NCI-H1694 treated with DMSO at 0.1 percent for 48 hours (cell line): Measurements from ENCODE around the gene LINC01488.

Source experiments
- DNase-seq: peaks from one replicate; lab custom pipeline; 2025; lab: John Stamatoyannopoulos, UW

Gene LINC01488

GRCh38 chr11:69445131-69445470, 36.4 kb upstream of the LINC01488 start:
- no peak for DNase-seq

GRCh38 chr11:69446108-69446507, 35.4 kb upstream of the LINC01488 start:
- no peak for DNase-seq

DNA sequence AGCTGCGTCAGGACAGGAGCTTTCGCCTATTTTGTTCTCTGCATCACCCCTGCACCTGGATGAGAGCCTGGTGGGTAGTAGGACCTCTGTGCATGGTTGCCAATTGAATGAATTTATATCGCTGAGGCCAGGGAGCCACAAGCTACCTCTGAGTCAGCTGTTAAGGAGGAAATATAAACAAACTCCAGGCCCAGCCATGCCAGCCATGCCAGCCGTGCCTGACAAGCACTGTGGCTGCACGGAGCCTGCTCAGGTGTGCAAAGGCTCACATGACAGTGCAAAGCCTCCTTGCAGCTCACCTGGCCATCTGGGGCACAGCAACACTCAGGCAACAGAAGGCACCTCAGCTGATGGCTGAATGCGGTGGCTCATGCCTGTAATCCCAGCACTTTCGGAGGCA, 33.7 kb upstream of the LINC01488 start:
- no peak for DNase-seq

DNA sequence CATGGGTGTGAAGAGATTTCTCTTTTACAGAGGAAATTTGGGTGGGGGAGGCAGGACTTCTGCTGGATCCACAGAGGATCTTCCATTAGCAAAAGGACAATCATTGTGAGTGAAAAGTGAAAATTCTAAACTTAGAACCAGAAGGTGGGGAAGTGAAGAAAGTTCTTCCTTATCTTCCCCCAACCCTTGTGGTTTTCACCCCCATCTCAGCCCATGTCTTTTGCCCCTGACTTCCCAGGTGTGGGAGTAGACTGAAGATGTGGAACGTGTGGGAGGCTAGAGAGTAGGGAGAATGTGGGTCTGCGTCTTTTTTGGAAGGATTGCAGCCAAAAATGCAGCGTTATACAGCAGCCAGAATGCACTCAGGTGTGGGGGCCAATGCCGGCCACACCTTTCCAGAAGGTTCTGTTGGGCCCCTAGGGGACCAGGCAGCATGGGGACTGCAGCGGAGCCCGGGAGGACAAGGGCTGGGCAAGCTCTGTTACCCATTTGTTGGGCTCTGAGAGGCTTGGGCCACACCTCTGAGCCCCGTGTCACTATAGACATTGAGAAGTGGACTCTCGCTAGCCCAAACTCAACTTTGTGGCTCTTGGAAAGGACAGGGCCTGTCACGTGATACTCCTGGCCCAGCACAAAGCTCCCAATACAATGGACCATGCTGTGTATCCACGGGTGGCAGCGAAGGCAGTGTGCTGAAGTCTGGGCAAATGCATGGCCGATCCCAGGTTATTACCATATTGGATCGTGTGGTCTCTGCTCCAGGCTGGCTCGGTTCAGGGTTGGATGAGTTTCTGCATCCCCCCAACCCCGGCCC, 32.8 kb upstream of the LINC01488 start:
- DNase-seq, result no peak

DNA sequence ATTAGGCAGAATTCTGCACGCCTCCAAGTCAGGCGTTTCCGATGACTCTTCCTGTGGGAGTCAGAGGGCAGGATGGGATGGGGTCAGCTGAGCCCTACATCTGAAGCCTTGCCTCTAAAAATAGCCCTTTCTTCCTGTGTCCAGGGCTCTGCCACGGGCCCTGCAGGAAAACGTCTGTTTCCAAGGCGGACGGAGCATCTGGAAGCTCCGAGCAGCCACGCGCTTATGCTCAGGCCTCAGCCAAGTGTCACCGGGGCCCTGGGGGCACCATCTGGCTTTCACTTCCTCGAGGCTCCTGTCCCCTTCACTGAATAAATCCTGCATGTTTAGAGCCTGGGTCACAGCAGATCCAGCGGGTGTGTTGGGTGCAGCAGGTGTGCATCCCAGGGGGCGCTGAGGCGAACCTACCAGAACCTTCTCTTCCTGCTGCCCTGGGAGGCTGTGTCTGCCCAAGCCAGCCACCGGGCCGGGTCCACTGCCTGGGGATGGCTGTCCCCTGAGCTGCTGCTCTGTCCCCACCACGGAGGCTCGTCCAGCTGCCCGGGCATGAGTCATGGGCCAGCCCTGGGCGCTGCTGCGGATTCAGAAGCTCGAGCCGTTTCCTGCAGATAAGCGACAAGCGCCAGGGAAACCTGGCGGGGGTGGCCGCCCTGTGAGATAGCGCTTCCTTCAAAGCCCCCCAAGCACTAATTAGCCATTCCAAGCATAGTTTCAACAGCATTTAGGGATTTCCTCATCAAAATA, 32.0 kb upstream of the LINC01488 start:
- DNase-seq, result no peak

- DNase-seq, result no peak
These were observed 31.2 kb upstream of the LINC01488 start for GRCh38 chr11:69450064-69450856.

- DNase-seq, result no peak
These were observed 30.6 kb upstream of the LINC01488 start for GRCh38 chr11:69450857-69451220.

DNA sequence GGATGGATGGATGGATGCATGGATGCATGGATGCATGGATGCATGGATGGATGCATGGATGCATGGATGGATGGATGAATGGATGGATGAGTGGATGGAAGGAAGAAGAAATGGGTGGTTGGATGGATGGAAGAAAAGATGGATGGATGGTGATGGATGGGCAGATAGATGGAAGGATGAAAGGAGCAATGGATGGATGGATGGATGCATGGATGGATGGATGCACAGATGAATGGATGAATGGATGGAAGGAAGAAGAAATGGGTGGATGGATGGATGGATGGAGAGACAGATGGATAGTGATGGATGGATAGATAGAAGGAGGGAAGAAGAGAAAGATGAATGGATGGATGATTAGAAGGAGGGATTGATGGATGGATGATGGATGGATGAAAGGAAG, 30.2 kb upstream of the LINC01488 start:
- no peak for DNase-seq

DNA sequence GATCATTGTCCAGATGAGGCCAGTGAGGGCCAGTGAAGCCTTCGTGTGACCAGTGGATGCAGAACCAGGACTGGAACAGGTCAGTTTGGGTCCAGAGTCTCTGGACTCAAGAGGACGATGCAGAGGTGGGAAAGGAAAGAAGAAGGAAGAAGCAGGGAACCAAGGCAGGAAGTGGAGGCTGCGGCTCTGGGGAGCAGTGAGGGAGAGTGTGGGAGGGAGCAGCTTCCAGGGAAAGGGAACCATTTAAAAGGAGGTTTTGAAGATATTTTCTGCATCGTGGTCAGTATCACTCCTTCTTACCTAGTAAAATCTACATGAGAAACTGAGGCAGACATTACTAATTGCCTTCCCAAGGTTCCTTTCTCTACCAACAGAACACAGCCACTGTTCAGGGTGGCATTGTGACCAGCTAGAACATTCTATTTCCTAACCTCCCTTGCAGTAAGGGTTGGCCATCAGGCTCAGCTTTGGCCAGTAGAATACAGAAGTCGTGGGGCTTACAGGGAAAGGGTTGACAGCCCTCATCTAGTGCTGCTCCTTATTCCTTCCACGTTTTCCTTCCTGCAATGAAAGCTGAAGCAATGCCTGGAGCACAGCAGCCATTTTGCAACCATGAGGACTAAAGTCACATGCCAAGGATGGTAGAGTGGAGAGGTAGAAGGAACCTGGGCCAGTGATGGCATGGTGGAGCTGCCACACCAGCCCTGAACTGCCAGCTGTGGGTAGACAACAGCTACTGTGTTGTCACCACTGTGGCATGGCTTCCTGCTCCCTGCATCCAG, 29.1 kb upstream of the LINC01488 start:
- no peak for DNase-seq

DNA sequence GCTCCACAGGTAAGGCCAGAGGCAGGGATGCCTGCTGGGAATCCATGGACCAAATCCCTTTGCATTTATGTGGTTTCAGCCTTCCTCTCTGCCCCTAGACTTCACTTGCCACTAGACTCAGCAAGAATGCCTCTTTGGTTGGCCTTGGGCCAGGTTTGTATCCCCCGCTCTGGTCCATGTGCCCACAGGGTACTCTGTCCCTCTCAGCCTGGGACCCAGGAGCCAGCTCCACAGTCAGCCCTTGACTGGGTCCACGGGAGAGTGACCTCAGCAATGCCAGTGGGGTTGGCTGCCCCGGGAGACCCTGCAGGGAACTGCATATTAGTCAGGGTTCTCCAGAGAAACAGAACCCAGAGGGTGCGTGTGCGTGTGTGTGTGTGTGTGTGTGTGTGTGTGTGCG, 28.3 kb upstream of the LINC01488 start:
- DNase-seq, result no peak

- DNase-seq, result no peak
These were observed 27.4 kb upstream of the LINC01488 start for GRCh38 chr11:69454018-69454417.

DNA sequence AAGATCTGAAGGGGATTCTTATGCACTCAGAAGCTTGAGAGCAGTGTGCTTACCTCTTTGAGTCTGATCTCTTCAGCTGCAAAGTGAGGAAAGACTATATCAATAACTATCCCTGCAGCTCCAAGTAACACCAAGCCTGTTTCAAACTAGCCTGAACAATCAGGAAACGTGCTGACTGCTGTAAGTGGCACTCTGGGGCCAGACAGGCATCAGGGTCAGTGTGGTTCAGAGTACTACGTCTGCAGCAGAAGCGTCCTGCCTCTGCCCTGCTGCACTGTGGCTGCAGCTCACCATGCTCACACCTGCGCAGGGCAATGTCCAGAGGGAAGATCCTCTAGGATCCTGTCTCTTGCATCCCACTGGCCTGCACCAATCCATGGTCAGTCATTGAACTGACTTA, 25.5 kb upstream of the LINC01488 start:
- DNase-seq, result no peak

GRCh38 chr11:69456712-69457111, 24.8 kb upstream of the LINC01488 start:
- no peak for DNase-seq

DNA sequence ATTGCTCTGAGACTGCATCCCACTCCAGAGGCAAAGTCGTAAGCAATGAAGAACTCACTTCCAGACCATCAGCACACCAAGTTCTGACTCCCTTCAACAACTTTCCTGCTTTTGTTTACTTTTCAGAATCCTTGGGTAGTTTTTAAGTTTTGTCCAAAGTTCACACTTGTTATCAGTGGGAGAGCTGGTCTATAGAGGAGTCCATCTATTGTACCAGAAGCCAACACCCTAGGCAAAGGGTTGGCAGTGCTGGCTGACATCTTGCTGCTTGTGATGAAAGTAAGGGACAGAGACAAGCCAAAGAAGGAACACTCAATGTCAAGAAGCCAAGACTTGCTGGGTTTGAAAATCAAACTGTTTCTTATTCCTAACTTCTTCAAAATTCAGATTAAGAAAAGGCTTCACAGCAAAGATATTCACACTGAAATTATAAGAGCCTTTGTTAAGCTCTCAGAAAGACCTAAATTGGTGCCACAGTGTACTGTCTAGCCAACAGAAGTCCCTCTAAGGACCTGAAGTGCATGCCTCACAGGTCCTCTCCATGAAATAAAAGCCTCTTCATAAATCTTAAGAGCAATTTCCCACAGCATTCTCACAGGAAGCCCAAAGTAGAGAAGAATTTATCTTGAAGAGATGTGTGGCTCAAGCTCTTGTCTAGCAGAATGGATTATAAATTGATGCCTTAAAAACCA, 21.5 kb upstream of the LINC01488 start:
- DNase-seq, result no peak

- DNase-seq, result no peak
These were observed 20.8 kb upstream of the LINC01488 start for GRCh38 chr11:69460540-69461257.

- no peak for DNase-seq
These were observed 20.0 kb upstream of the LINC01488 start for GRCh38 chr11:69461272-69461962.

DNA sequence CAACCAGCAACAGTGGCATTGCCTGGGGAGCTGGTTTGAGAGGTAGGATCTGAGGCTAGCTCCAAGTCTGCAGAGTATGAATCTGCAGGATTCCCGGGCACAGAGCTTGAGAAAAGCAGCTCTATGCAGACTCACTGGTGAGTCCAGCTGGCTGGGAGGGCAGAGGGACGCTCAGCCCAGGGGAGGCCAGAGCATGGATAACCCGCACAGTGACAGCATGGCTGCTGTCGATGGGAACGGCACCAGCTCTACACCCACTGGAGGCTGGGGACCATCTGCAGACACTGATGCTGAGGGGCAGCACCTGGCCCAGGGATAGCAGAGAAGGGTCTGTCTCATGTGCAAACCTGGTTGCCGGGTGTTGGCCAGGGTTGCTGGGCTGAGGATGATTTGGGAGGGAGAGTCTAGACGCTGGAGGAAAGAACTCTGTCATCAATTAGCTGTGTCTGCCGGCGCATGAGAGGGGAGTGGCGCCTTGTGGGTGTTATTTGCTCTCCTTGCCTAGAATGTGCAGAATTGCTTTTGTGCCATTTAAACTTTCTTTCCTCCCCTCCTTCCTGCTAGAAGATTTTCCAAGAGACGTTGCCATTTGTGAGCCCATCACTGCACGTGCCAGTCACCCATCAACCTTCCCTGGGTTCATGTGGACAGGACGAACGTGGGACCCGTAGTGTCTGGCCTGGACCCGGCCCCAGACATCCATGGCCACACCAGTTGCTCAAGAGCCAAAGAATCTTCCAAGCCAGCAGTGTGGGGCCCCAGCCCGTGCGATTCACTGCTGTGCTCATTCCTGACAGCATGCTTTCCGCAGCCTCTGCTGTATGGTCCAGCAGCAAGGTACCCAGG, 19.1 kb upstream of the LINC01488 start:
- no peak for DNase-seq

DNA sequence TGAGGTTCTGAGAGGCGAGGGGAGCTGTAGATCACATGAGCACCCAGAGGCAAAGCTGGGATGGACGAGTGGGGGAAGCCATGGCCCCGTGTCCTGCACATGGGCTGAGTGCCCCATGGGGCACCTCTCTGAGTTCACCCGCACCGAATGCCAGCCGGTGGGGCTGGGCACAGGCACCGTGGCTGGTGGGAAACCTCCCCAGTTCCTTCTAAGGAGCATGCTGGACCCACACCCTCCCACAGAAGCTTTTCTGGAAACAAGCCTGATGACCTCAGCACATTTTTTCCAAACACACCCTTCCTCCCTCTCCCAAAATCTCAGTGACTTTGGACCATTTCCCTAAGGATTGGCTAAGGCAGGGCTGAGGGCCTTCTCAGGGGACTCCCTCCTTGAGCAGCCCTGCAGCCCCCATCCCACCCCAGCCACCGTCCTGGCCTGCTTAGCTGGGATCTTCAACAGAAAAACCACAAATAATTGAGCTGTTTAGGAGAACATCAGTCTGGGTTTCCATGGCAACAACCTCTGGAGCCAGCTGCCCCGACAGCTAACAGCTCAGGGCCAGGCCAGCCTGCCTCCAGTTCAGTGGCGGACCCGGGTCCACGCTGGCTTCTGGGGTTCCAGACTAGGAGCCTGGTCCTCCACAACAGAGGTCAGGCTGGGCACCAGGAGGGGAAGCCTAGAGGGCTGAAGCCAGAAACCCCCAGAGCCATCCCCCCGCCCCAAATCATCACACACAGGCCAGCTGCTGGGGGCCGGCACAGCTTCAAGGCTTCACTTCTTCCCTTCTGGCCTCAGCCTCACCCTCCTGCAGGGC, 18.1 kb upstream of the LINC01488 start:
- DNase-seq, result no peak
